ENCODE measurements around the gene LINC01488. TPM values are rescaled to one million over a fixed set of nuclear protein-coding genes. Genes with fewer than 3 reads are reported as not detected.

The LINC01488 gene
- total and polyA plus RNA-seq, 9 of the 15 experiments (the other 6 are each of a cell fraction or from before 2014, with no cell fraction given): not detected

DNA sequence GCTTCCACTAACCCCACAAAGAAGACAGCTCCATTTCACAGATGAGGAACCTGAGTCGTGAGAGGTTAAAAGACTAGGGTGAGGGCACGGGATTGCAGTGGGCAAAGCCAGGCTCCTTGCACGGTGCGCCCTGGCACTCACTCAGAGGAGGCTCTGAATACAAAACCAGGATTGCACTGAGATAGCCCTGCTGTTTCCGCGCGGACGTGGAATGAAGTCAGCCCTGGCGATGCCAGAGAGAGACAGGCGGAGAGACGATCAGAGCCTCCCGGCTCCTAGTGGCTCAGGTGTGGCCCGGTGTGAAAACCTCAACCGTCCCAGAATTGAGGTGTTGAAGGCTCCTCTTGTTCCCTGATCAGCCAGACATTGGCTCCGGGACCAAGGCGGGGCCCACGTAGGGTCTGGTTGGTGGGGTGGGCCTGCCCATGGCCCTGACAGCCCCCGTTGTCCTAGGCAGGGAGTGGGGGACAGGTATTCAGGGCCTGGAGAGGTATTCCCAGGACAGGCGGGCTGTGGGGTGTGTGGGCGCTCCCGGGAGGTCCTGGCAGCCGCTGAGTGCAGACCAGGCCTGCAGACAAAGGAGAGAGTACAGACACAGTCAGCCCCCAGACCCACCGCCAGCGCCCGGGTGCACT is 43.1 kb upstream of the LINC01488 start (continued):
- TF ChIP-seq RBM15 (IDR thresholded peaks at IDR 0.05; ENCODE audit: insufficient read depth, low read length) (no peak), CHCHD3 (CRISPR knock-in tag; IDR thresholded peaks at IDR 0.05) (no peak), NFRKB (IDR thresholded peaks at IDR 0.05; ENCODE audit: low read depth) (no peak), SRSF1 (IDR thresholded peaks at IDR 0.05; ENCODE audit: low read depth, low read length) (no peak), ZNF445 (CRISPR knock-in tag; IDR thresholded peaks at IDR 0.05; ENCODE audit: low read depth) (no peak), ZZZ3 (IDR thresholded peaks at IDR 0.05) (no peak), FUS (optimal IDR thresholded peaks at IDR 0.05; ENCODE audit: low read depth, low read length) (no peak), RBM34 (IDR thresholded peaks at IDR 0.05; ENCODE audit: borderline replicate concordance, insufficient read depth, low read length) (no peak), MBD2 (IDR thresholded peaks at IDR 0.05; ENCODE audit: borderline replicate concordance, low read depth) (no peak)
- TF ChIP-seq, protein P1, sequence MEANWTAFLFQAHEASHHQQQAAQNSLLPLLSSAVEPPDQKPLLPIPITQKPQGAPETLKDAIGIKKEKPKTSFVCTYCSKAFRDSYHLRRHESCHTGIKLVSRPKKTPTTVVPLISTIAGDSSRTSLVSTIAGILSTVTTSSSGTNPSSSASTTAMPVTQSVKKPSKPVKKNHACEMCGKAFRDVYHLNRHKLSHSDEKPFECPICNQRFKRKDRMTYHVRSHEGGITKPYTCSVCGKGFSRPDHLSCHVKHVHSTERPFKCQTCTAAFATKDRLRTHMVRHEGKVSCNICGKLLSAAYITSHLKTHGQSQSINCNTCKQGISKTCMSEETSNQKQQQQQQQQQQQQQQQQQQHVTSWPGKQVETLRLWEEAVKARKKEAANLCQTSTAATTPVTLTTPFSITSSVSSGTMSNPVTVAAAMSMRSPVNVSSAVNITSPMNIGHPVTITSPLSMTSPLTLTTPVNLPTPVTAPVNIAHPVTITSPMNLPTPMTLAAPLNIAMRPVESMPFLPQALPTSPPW (CRISPR knock-in tag; IDR thresholded peaks at IDR 0.05): no peak

DNA sequence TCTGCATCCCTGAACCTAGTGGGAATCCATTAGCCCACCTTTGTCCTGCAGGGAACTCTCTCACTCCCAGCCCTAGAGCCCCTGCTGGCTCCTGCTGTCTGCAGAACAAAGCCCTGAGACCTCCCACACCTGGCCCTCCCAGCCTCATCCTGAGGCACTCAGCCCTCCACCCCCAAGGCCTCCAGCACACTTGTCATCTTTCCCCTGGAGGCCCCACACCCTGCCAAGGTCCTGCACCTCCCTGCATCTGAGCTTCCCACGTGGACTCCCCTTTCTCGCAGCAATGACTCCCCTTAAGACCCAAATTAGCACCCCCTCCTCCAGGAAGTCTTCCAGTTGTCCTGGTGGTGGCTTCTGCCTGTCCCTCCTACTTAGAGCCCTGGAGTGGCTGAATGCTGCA is 42.3 kb upstream of the LINC01488 start:
- FAIRE-seq (no peak), DNase-seq (ENCODE audit: extremely low read depth in 1 of 4, low spot score in 3 of 4) (no peak), ATAC-seq (no peak)
- Histone ChIP-seq H2AFZ (ENCODE audit: low read depth, low read length) (peak overlapping the region; percentile 15; the same call in 1 of the 2 replicates), H3K4me2 (ENCODE audit: insufficient read depth, low read length) (no peak overlapping the region), H3K9me3 (replicated peaks; ENCODE audit: control insufficient read depth, insufficient read depth, low read depth, low read length) (no peaks in the 10 kb centered on the region), H3K9ac (ENCODE audit: insufficient read depth in 1 of 2, low read depth in 2 of 2, low read length in 2 of 2) (no peak overlapping the region), H3K27ac (ENCODE audit: extremely low read depth, low read depth, low read length) (no peak overlapping the region), H3K36me3 (ENCODE audit: control insufficient read depth, insufficient read depth, low read length) (no peaks in the 10 kb centered on the region), H3K27me3 (ENCODE audit: control insufficient read depth in 2 of 2, insufficient read depth in 2 of 2, low read length in 2 of 2) (no peaks in the 10 kb centered on the region), H3K4me3 (no peak overlapping the region), H3K79me2 (ENCODE audit: control insufficient read depth, insufficient read depth, low read length) (peaks cover 5% of the 10 kb centered on the region; the same call in 1 of the 3 replicates), H4K20me1 (replicated peaks; ENCODE audit: control insufficient read depth, insufficient read depth, low read length) (no peaks in the 10 kb centered on the region), H3K4me1 (replicated peaks in 1 of 2; ENCODE audit: control insufficient read depth in 2 of 2, insufficient read depth in 2 of 2, low read length in 2 of 2) (peaks cover 46 to 70% of the 10 kb centered on the region in 2 experiments), H3K9me1 (ENCODE audit: control insufficient read depth, insufficient read depth, low read length) (no peaks in the 10 kb centered on the region)
- TF ChIP-seq FIP1L1 (IDR thresholded peaks at IDR 0.05; ENCODE audit: low read depth, low read length, poor library complexity, severe bottlenecking) (no peak), ZFP36 (IDR thresholded peaks at IDR 0.05; ENCODE audit: low read depth, low read length, partially characterized antibody) (peak; percentile 59), LCOR (CRISPR knock-in tag; IDR thresholded peaks at IDR 0.05) (no peak), KLF16 (IDR thresholded peaks at IDR 0.05) (no peak)
- CTCF ChIA-PET (ENCODE audit: low intra/inter-chr PET ratio): no interaction called here
- no TSS peak for BruUV-seq (replicated peaks)
- intact Hi-C loops (cut with micrococcal nuclease): no loop called here
- in situ Hi-C loops (cut with MboI): no loop called here
- WGBS (ENCODE audit: insufficient coverage, low coverage, missing lambda C conversion rate): 50% methylated on average over 2 of the region's 2 CpGs
- POLR2A ChIA-PET: no interaction called here

All from K562 (cell line).